Muscle of leg (tissue), 16 donors: ENCODE measurements around the gene GBP6. TPM values are rescaled to one million over a fixed set of nuclear protein-coding genes. Genes with fewer than 3 reads are reported as not detected.
A peak's percentile ranks its signal among the peaks of the same experiment; 100 is the strongest.
"Not testable (repeated sequence)": the region's sequence is repeated elsewhere in the genome, so short reads cannot be mapped to it uniquely, and the experiment has no call there.

Experiments used
- DNase-seq: peaks from one replicate; pipeline ENCODE4 v3.0.0; 2013
- H3K27ac ChIP-seq: one replicate; pipeline ENCODE4 v1.5.1; 2013; ENCODE audit warnings: mild to moderate bottlenecking, low read length, control low read depth
- H3K27me3 ChIP-seq: one replicate; pipeline ENCODE4 v1.6.1; 2013; ENCODE audit warnings: low read length; ENCODE audit not compliant: control insufficient read depth, insufficient read depth
- H3K36me3 ChIP-seq: one replicate; pipeline ENCODE4 v1.6.1; 2013; ENCODE audit warnings: low read length; ENCODE audit not compliant: control insufficient read depth, insufficient read depth
- H3K4me1 ChIP-seq: one replicate; pipeline ENCODE4 v1.6.1; 2013; ENCODE audit warnings: low read length; ENCODE audit not compliant: control insufficient read depth, insufficient read depth
- H3K4me3 ChIP-seq: one replicate; pipeline ENCODE4 v1.5.1; 2013; ENCODE audit warnings: low read length, control low read depth
- H3K9me3 ChIP-seq: replicated peaks from 2 replicates; pipeline ENCODE4 v1.6.1; 2013; ENCODE audit warnings: low read depth, low read length; ENCODE audit not compliant: control insufficient read depth
- WGBS: methylation state at CpG from one replicate; pipeline ENCODE4 v1.1.5; 2013; ENCODE audit warnings: missing lambda C conversion rate; ENCODE audit not compliant: insufficient coverage; 5-methylcytosine and 5-hydroxymethylcytosine counted together
- long read RNA-seq, 11 donors: transcript quantifications; one replicate each; lab custom pipeline, GENCODE V29; 2026
- polyA plus RNA-seq, 8 donors: library from polyadenylated mRNA; unstranded; fragments of 120-200 nt; gene quantifications; one replicate each; pipeline versions ENCODE4 v1.2.1 to v1.2.3, GENCODE V29; 2013; ENCODE audit warnings: inconsistent platforms in 1 of 8, low replicate concordance in 1 of 8; ENCODE audit not compliant: insufficient read length in 8 of 8, insufficient read depth in 1 of 8
- total RNA-seq: library from RNA; stranded (reverse); fragments of 120-200 nt; gene quantifications from one replicate; pipeline ENCODE4 v1.2.4, GENCODE V29; 2013

Gene GBP6
- total RNA-seq (0.04 TPM), polyA plus RNA-seq (under 1 TPM in 4 of 8 donors, not detected in 4; 0.04 to 0.17 (median 0.07) TPM)
- long read RNA-seq, donor 1, result 0 reads
- long read RNA-seq, donor 2, result 0 reads
- long read RNA-seq, donor 3, result 0 reads
- long read RNA-seq, donor 4, result 0 reads
- long read RNA-seq, donor 5, result 0 reads
- long read RNA-seq, donor 6, result 0 reads
- long read RNA-seq, donor 7, result 0 reads
- long read RNA-seq, donor 8, result 0 reads
- long read RNA-seq, donor 9, result 0 reads
- long read RNA-seq, donor 10, result 0 reads
- long read RNA-seq, donor 11, result 0 reads

- Histone ChIP-seq H3K9me3 (no peaks in the 10 kb centered on the region), H3K4me3 (no peak within 1 kb of the TSS), H3K27me3 (no peaks in the 10 kb centered on the region), H3K4me1 (no peaks in the 10 kb centered on the region), H3K36me3 (no peaks in the 10 kb centered on the region), H3K27ac (no peak within 1 kb of the TSS)
- peak; percentile 17 for DNase-seq
- 57% methylated on average over 5 of the region's 10 CpGs for WGBS
Observed at GRCh38 chr1:89363638-89364536, at the start of gene GBP6. TSS of gene GBP6 (plus strand) at chr1:89364059. CDS start at chr1:89368552, 4,493 bp downstream.

- Histone ChIP-seq H3K27me3 (no peaks in the 10 kb centered on the region), H3K4me3 (no peak overlapping the region), H3K27ac (no peak overlapping the region), H3K4me1 (no peaks in the 10 kb centered on the region), H3K9me3 (peaks cover 11% of the 10 kb centered on the region), H3K36me3 (no peaks in the 10 kb centered on the region)
- WGBS, result 0% methylated on average over 1 of the region's 1 CpG
- DNase-seq, result no peak
Observed at GRCh38 chr1:89322402-89322801, 41.5 kb upstream of the GBP6 start.

- Histone ChIP-seq H3K27ac (no peak overlapping the region), H3K4me1 (no peaks in the 10 kb centered on the region), H3K27me3 (no peaks in the 10 kb centered on the region), H3K9me3 (no peaks in the 10 kb centered on the region), H3K4me3 (no peak overlapping the region), H3K36me3 (no peaks in the 10 kb centered on the region)
- DNase-seq, result no peak
- 70% methylated on average over 2 of the region's 2 CpGs for WGBS
Observed at GRCh38 chr1:89331890-89332289, 32.0 kb upstream of the GBP6 start.

- Histone ChIP-seq H3K36me3 (no peaks in the 10 kb centered on the region), H3K9me3 (no peaks in the 10 kb centered on the region), H3K27ac (no peak overlapping the region), H3K27me3 (no peaks in the 10 kb centered on the region), H3K4me1 (no peaks in the 10 kb centered on the region), H3K4me3 (no peak overlapping the region)
- no CpG with 5 or more reads among the region's 3 CpGs for WGBS
- DNase-seq, result no peak
Observed at GRCh38 chr1:89332461-89332860, 31.4 kb upstream of the GBP6 start.

- no peak for DNase-seq
- H3K27me3 ChIP-seq, result no peaks in the 10 kb centered on the region
- H3K9me3 ChIP-seq, result no peaks in the 10 kb centered on the region
- no peak overlapping the region for H3K27ac ChIP-seq
- H3K36me3 ChIP-seq, result no peaks in the 10 kb centered on the region
- no peaks in the 10 kb centered on the region for H3K4me1 ChIP-seq
- no peak overlapping the region for H3K4me3 ChIP-seq
Observed at GRCh38 chr1:89335486-89335885, 28.4 kb upstream of the GBP6 start.

GRCh38 chr1:89337903-89338302, 26.0 kb upstream of the GBP6 start:
- no peaks in the 10 kb centered on the region for H3K27me3 ChIP-seq
- H3K4me1 ChIP-seq, result no peaks in the 10 kb centered on the region
- no CpG with 5 or more reads among the region's 4 CpGs for WGBS
- no peaks in the 10 kb centered on the region for H3K36me3 ChIP-seq
- no peak overlapping the region for H3K4me3 ChIP-seq
- H3K27ac ChIP-seq, result no peak overlapping the region
- DNase-seq, result no peak
- no peaks in the 10 kb centered on the region for H3K9me3 ChIP-seq

GRCh38 chr1:89339039-89339438, 24.8 kb upstream of the GBP6 start:
- H3K4me3 ChIP-seq, result no peak overlapping the region
- H3K36me3 ChIP-seq, result no peaks in the 10 kb centered on the region
- DNase-seq, result no peak
- H3K4me1 ChIP-seq, result no peaks in the 10 kb centered on the region
- no peaks in the 10 kb centered on the region for H3K27me3 ChIP-seq
- 67% methylated on average over 2 of the region's 4 CpGs for WGBS
- H3K9me3 ChIP-seq, result no peaks in the 10 kb centered on the region
- no peak overlapping the region for H3K27ac ChIP-seq

- not testable (repeated sequence) for H3K36me3 ChIP-seq
Observed at GRCh38 chr1:89345479-89345878, 18.4 kb upstream of the GBP6 start.

GRCh38 chr1:89347296-89347695, 16.6 kb upstream of the GBP6 start:
- Histone ChIP-seq H3K36me3 (no peaks in the 10 kb centered on the region), H3K4me3 (no peak overlapping the region), H3K27ac (no peak overlapping the region), H3K27me3 (no peaks in the 10 kb centered on the region), H3K4me1 (no peaks in the 10 kb centered on the region), H3K9me3 (no peaks in the 10 kb centered on the region)
- no CpG with 5 or more reads among the region's 2 CpGs for WGBS
- no peak for DNase-seq

More at GRCh38 chr1:89345479-89345878, 18.4 kb upstream of the GBP6 start:
- not testable (repeated sequence) for H3K9me3 ChIP-seq, H3K27ac ChIP-seq, DNase-seq, H3K4me3 ChIP-seq, H3K4me1 ChIP-seq, H3K27me3 ChIP-seq

GRCh38 chr1:89350298-89350697, 13.6 kb upstream of the GBP6 start:
- Histone ChIP-seq H3K4me1 (no peaks in the 10 kb centered on the region), H3K27me3 (no peaks in the 10 kb centered on the region)
- no CpG with 5 or more reads among the region's 2 CpGs for WGBS

More at GRCh38 chr1:89350298-89350697, 13.6 kb upstream of the GBP6 start:
- H3K36me3 ChIP-seq, result no peaks in the 10 kb centered on the region
- H3K27ac ChIP-seq, result no peak overlapping the region
- no peak overlapping the region for H3K4me3 ChIP-seq
- no peak for DNase-seq
- no peaks in the 10 kb centered on the region for H3K9me3 ChIP-seq
